Measurements from ENCODE around the gene TNRC6C. TPM values are rescaled to one million over a fixed set of nuclear protein-coding genes. Genes with fewer than 3 reads are reported as not detected.

The TNRC6C gene
- total and polyA plus RNA-seq, 2 of the 13 experiments (the other 11 are each of a cell fraction or from before 2014, with no cell fraction given) = 0.66 to 4.9 TPM

- no TSS peak for BruUV-seq (replicated peaks)
- FAIRE-seq = no peak
- no peak overlapping the region for H2AFZ ChIP-seq (ENCODE audit: low read length)
- H3K4me1 ChIP-seq (ENCODE audit: insufficient read depth, low read length) = no peaks in the 10 kb centered on the region
- no peak for TF ChIP-seq GTF2F1 (IDR thresholded peaks at IDR 0.05; ENCODE audit: low read length)
- TF ChIP-seq ZNF367 (CRISPR knock-in tag; IDR thresholded peaks at IDR 0.05; ENCODE audit: borderline replicate concordance) = no peak
- TF ChIP-seq ZBTB43 (CRISPR knock-in tag; conservative IDR thresholded peaks at IDR 0.05) = no peak
- TF ChIP-seq ZNF704 (CRISPR knock-in tag; IDR thresholded peaks at IDR 0.05; ENCODE audit: borderline replicate concordance) = no peak
- no peak for TF ChIP-seq MAZ (IDR thresholded peaks at IDR 0.05; ENCODE audit: borderline replicate concordance, low read depth, low read length)
- TF ChIP-seq MAZ (CRISPR knock-in tag; IDR thresholded peaks at IDR 0.05; ENCODE audit: low read depth) = no peak
- no peak for TF ChIP-seq ZNF775 (CRISPR knock-in tag; IDR thresholded peaks at IDR 0.05; ENCODE audit: borderline replicate concordance)
- TF ChIP-seq MTA3 (CRISPR knock-in tag; IDR thresholded peaks at IDR 0.05) = no peak
- TF ChIP-seq MIER2 (CRISPR knock-in tag; IDR thresholded peaks at IDR 0.05) = no peak
- no peak for TF ChIP-seq THAP7 (CRISPR knock-in tag; IDR thresholded peaks at IDR 0.05)
- TF ChIP-seq ZNF432 (CRISPR knock-in tag; IDR thresholded peaks at IDR 0.05; ENCODE audit: borderline replicate concordance) = no peak
- no peak for TF ChIP-seq ZNF234 (CRISPR knock-in tag; conservative IDR thresholded peaks at IDR 0.05)
- no peak for TF ChIP-seq RARG (CRISPR knock-in tag; IDR thresholded peaks at IDR 0.05; ENCODE audit: low read depth)
- TF ChIP-seq ZNF335 (CRISPR knock-in tag; IDR thresholded peaks at IDR 0.05) = no peak
- TF ChIP-seq ZNF710 (CRISPR knock-in tag; IDR thresholded peaks at IDR 0.05; ENCODE audit: borderline replicate concordance) = no peak
- TF ChIP-seq ZNF709 (CRISPR knock-in tag; IDR thresholded peaks at IDR 0.05) = no peak
- TF ChIP-seq SSRP1 (CRISPR knock-in tag; IDR thresholded peaks at IDR 0.05) = no peak
- no peak for TF ChIP-seq ZNF720 (CRISPR knock-in tag; IDR thresholded peaks at IDR 0.05)
- TF ChIP-seq ATM (IDR thresholded peaks at IDR 0.05; ENCODE audit: borderline replicate concordance) = no peak
- H3K4me3 ChIP-seq (replicated peaks in 1 of 3; ENCODE audit: insufficient read depth in 1 of 3, low read depth in 2 of 3, low read length in 3 of 3) = no peak overlapping the region
- intact Hi-C loops (cut with micrococcal nuclease; ENCODE audit: unreplicated experiment) = loop anchor here (10.0 kb wide), 1 partner anchor 472 kb away; no protein-coding TSS in a partner anchor
- no peaks in the 10 kb centered on the region for H4K20me1 ChIP-seq (ENCODE audit: insufficient read depth, low read length)
- POLR2A ChIA-PET = interaction anchor here (1.1 kb wide), 1 partner anchor 59 kb away, joined by 4 read pairs; the partner anchor contains the start of gene TNRC6C
- H3K27me3 ChIP-seq (ENCODE audit: control insufficient read depth in 1 of 2, insufficient read depth in 2 of 2, low read length in 2 of 2) = no peaks in the 10 kb centered on the region
- no peak overlapping the region for H3K9ac ChIP-seq (ENCODE audit: insufficient read depth, low read depth, low read length)
- H3K9me3 ChIP-seq (ENCODE audit: low read length) = no peaks in the 10 kb centered on the region
- in situ Hi-C loops (cut with HindIII; ENCODE audit: extremely low pct_ligation_motif_present, low pct_unique_long_range_greater_than_20kb) = no loop called here
- no peak overlapping the region for H3K27ac ChIP-seq (ENCODE audit: extremely low read length, insufficient read depth, low read length)
- 96% methylated on average over 1 of the region's 1 CpG for WGBS (ENCODE audit: low lambda C conversion rate)
- H3K36me3 ChIP-seq (replicated peaks in 1 of 2; ENCODE audit: control insufficient read depth in 1 of 2, insufficient read depth in 2 of 2, low read length in 2 of 2) = peaks cover under 1 to 1% of the 10 kb centered on the region in 2 experiments; a peak in 2 of 5 replicates
- no peak for DNase-seq (ENCODE audit: low spot score)
- H3K79me2 ChIP-seq (ENCODE audit: insufficient read depth, low read length) = no peaks in the 10 kb centered on the region
- H3K4me2 ChIP-seq (ENCODE audit: low read depth, low read length) = no peak overlapping the region
- ATAC-seq = no peak
- CTCF ChIA-PET (ENCODE audit: low intra/inter-chr PET ratio, low total read pairs) = no interaction called here
These were observed 58.3 kb downstream of the TNRC6C start for GRCh38 chr17:78016852-78017251.
